Activated effector memory CD4-positive, alpha-beta T cell treated with anti-CD3 and anti-CD28 coated beads, Interleukin-2, amount 50 U/mL, for 16 hours (primary cell): Measurements from ENCODE around the gene CAMTA2.

Experiments
- DNase-seq: peaks from one replicate; pipeline ENCODE4 v3.0.0-alpha.2; 2020

The CAMTA2 gene

DNA sequence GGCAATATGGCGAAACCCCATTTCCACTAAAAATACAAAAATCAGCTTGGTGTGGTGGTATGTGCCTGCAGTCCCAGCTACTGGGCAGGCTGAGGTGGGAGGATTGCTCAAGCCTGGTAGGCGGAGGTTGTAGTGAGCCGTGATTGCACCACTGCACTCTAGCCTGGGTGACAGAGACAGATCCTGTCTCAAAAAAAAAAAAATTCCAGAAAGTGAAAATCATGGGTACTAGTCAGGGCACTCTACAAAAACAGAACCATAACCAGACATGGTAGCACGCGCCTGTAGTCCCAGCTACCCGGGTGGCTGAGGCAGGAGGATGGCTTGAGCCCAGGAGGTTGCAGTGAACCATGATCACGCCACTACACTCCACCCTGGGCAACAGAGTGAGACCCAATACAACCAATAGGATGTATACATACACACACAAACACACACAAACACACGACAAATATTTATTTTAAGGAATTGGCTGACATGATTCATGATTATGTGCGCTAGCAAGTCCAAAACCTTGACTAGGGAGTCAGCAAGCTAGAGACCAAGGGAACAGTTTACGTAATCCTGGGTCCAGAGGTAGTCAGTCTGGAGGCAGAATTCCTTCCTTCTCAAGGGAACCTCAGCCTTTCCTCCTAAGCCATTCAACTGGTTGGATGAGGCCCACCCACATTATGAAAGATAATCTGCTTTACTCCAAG, 67.0 kb downstream of the CAMTA2 start:
- DNase-seq = no peak

- no peak for DNase-seq
Measured at GRCh38 chr17:4919511-4920047, 67.9 kb downstream of the CAMTA2 start.
